K562 (cell line): ENCODE measurements around the gene ANK3. TPM values are rescaled to one million over a fixed set of nuclear protein-coding genes. Genes with fewer than 3 reads are reported as not detected.

Experiments
- HNRNPUL1 ChIP-seq: fragments of 200-400 bp; formaldehyde crosslinking; IDR thresholded peaks from 2 replicates; pipeline ENCODE4 v1.6.1; 2017; ENCODE audit warnings: low read length
- HSF4 ChIP-seq: fragments of 250-450 bp; sonication (Bioruptor Pico); IDR thresholded peaks from 2 replicates; pipeline ENCODE4 v2.1.2; 2022; ENCODE audit warnings: mild to moderate bottlenecking, moderate library complexity, borderline replicate concordance
- JUN ChIP-seq, 2 experiments: sonication (generic) in 1 of 2; formaldehyde crosslinking in 1 of 2; IDR thresholded peaks; 2 replicates each; pipeline versions ENCODE4 v1.6.1 to v1.8.0; 2012 to 2022; ENCODE audit warnings: borderline replicate concordance in 2 of 2, mild to moderate bottlenecking in 2 of 2, improper control_type of control experiment in 1 of 2, low read depth in 1 of 2, low read length in 1 of 2, missing genetic modification reagents in 1 of 2
- KDM1A ChIP-seq, 2 experiments: fragments of 450-650 bp; IDR thresholded peaks; 2 replicates each; pipeline ENCODE4 v1.6.1; 2016; ENCODE audit warnings: mild to moderate bottlenecking in 2 of 2
- MEF2D ChIP-seq: conservative IDR thresholded peaks from 2 replicates; pipeline ENCODE4 v1.6.1; 2016; ENCODE audit warnings: low read depth, missing genetic modification characterization, missing compliant biosample characterization
- PHTF2 ChIP-seq: fragments of 250-450 bp; sonication (Bioruptor Pico); IDR thresholded peaks from 2 replicates; pipeline ENCODE4 v1.5.0; 2021; ENCODE audit warnings: mild to moderate bottlenecking
- ZBTB8A ChIP-seq: fragments of 450-650 bp; IDR thresholded peaks from 2 replicates; pipeline ENCODE4 v1.6.1; 2018; ENCODE audit warnings: mild to moderate bottlenecking, moderate library complexity; ENCODE audit not compliant: partially characterized antibody
- ZKSCAN1 ChIP-seq: fragments of 150-350 bp; IDR thresholded peaks from 2 replicates; pipeline ENCODE4 v1.6.1; 2016; ENCODE audit warnings: low read depth, low read length
- ZNF212 ChIP-seq: fragments of 450-650 bp; formaldehyde crosslinking; IDR thresholded peaks from 2 replicates; pipeline ENCODE4 v1.4.0; 2020; ENCODE audit warnings: mild to moderate bottlenecking
- ZNF232 ChIP-seq: sonication (generic); formaldehyde crosslinking; IDR thresholded peaks from 2 replicates; pipeline ENCODE4 v1.8.0; 2022; ENCODE audit warnings: mild to moderate bottlenecking, missing genetic modification reagents
- ZNF77 ChIP-seq: fragments of 250-450 bp; sonication (Bioruptor Pico); IDR thresholded peaks from 2 replicates; pipeline ENCODE4 v1.5.0; 2020
- ZNF778 ChIP-seq: fragments of 450-650 bp; formaldehyde crosslinking; IDR thresholded peaks from 2 replicates; pipeline ENCODE4 v1.4.0; 2020; ENCODE audit warnings: mild to moderate bottlenecking, moderate library complexity
- polyA plus RNA-seq, 8 experiments: library from polyadenylated mRNA; depleted of rRNA in 4 of 8; stranded (reverse) in 5 of 8; unstranded in 3 of 8; fragments of >200 nt; fragmentation: Nextera tagmentation in 2 of 8; fragmentation: Illumina TruSeq in 1 of 8; extraction: Ambion mirVana in 2 of 8; extraction: Trizol in 1 of 8; gene quantifications; 2 replicates each; pipeline versions ENCODE4 v1.2.1 to v1.2.3, GENCODE V29; 2011 to 2014; ENCODE audit warnings: inconsistent platforms in 1 of 8, missing spikeins in 1 of 8
- total RNA-seq, 7 experiments: library from RNA; depleted of rRNA in 6 of 7; stranded (reverse); fragments of >200 nt in 6 of 7; fragmentation: Illumina TruSeq in 2 of 7; extraction: Trizol in 2 of 7; gene quantifications; 2 replicates each; pipeline versions ENCODE4 v1.2.1 to v1.2.3, GENCODE V29; 2011 to 2021; ENCODE audit warnings: low replicate concordance in 1 of 7
- TF ChIP-seq, protein P1 (sequence below), 2 experiments: fragments of 450-650 bp in 1 of 2; sonication (generic) in 1 of 2; formaldehyde crosslinking in 1 of 2; IDR thresholded peaks; 2 replicates each; pipeline versions ENCODE4 v1.7.1 to v1.9.0; 2016 to 2022; ENCODE audit warnings: inconsistent platforms in 1 of 2, mild to moderate bottlenecking in 1 of 2, missing genetic modification reagents in 1 of 2
- TF ChIP-seq, protein P2 (sequence below): fragments of 250-450 bp; sonication (Bioruptor Pico); IDR thresholded peaks from 2 replicates; pipeline ENCODE4 v1.4.0; 2020; ENCODE audit warnings: mild to moderate bottlenecking, moderate library complexity
- TF ChIP-seq, protein P3 (sequence below), 2 experiments: fragments of 450-650 bp in 1 of 2; sonication (generic) in 1 of 2; formaldehyde crosslinking; conservative IDR thresholded peaks; 2 replicates each; pipeline versions ENCODE4 v1.4.0 to v1.8.1; 2020 to 2022; ENCODE audit warnings: mild to moderate bottlenecking in 1 of 2, missing genetic modification reagents in 1 of 2

ANK3 gene
- total and polyA plus RNA-seq, 9 of the 15 experiments (the other 6 are each of a cell fraction or from before 2014, with no cell fraction given), result 10.0 to 32.3 (median 17.9) TPM

DNA sequence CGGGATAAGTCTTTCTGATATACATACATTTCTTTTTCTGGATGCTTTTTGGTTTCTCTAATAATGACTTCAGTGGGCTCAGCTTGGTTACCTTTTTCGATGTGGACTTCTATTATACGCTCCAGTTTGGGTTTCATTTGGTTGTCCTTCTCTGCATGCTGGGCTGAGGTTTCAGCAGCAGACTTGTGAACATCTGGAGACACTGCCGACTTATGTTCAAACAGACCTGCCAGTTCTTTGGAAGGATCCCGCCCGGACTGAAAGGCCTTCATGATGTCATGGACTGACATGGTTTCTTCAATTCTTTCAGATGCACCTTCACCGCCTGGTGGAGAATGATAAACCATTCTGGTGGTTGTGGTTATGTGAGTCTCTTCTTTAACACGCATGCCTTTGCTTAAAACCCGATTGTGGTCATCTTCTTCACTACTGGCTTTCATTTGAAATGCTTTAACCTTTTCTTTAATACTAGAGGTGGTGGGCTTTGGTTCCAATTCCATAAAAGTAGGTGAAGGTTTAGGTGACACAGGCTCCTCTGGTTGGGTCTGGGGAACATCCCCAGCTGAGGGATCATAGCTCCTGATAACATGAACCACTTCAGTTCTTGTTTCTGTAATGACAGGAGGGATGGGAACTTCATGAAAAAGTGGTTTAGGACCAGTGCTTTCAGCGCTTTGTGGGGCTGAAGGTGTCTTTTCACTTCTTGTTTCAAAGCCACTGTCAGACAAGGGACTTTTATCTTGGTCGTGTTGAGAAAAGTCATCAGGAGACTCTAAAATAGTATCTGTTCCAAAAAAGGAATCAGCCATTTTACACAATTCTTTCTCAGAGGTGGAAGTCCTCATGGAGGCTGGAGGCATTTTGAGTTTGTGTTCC lies 315.7 kb downstream of the ANK3 start (continued):
- TF ChIP-seq, protein P1, sequence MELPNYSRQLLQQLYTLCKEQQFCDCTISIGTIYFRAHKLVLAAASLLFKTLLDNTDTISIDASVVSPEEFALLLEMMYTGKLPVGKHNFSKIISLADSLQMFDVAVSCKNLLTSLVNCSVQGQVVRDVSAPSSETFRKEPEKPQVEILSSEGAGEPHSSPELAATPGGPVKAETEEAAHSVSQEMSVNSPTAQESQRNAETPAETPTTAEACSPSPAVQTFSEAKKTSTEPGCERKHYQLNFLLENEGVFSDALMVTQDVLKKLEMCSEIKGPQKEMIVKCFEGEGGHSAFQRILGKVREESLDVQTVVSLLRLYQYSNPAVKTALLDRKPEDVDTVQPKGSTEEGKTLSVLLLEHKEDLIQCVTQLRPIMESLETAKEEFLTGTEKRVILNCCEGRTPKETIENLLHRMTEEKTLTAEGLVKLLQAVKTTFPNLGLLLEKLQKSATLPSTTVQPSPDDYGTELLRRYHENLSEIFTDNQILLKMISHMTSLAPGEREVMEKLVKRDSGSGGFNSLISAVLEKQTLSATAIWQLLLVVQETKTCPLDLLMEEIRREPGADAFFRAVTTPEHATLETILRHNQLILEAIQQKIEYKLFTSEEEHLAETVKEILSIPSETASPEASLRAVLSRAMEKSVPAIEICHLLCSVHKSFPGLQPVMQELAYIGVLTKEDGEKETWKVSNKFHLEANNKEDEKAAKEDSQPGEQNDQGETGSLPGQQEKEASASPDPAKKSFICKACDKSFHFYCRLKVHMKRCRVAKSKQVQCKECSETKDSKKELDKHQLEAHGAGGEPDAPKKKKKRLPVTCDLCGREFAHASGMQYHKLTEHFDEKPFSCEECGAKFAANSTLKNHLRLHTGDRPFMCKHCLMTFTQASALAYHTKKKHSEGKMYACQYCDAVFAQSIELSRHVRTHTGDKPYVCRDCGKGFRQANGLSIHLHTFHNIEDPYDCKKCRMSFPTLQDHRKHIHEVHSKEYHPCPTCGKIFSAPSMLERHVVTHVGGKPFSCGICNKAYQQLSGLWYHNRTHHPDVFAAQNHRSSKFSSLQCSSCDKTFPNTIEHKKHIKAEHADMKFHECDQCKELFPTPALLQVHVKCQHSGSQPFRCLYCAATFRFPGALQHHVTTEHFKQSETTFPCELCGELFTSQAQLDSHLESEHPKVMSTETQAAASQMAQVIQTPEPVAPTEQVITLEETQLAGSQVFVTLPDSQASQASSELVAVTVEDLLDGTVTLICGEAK (IDR thresholded peaks at IDR 0.05), result no peak
- TF ChIP-seq, protein P1 (CRISPR knock-in tag; IDR thresholded peaks at IDR 0.05), result no peak
- TF ChIP-seq KDM1A (IDR thresholded peaks at IDR 0.05) (peak in 1 of 2 experiments; percentile 22; a peak in 1 of 4 replicates), ZBTB8A (no peak), MEF2D (tag) (no peak), ZNF212 (CRISPR knock-in tag) (no peak), HSF4 (CRISPR knock-in tag) (no peak), ZNF232 (CRISPR knock-in tag) (no peak), ZKSCAN1 (no peak), ZNF77 (CRISPR knock-in tag) (no peak), ZNF778 (CRISPR knock-in tag) (no peak), PHTF2 (CRISPR knock-in tag) (no peak), HNRNPUL1 (no peak), JUN (IDR thresholded peaks at IDR 0.05; ENCODE audit: borderline replicate concordance, low read depth, low read length) (peak; percentile 46; the same call in 1 of the 2 replicates), JUN (CRISPR knock-in tag; IDR thresholded peaks at IDR 0.05; ENCODE audit: borderline replicate concordance) (no peak)
- TF ChIP-seq, protein P2, sequence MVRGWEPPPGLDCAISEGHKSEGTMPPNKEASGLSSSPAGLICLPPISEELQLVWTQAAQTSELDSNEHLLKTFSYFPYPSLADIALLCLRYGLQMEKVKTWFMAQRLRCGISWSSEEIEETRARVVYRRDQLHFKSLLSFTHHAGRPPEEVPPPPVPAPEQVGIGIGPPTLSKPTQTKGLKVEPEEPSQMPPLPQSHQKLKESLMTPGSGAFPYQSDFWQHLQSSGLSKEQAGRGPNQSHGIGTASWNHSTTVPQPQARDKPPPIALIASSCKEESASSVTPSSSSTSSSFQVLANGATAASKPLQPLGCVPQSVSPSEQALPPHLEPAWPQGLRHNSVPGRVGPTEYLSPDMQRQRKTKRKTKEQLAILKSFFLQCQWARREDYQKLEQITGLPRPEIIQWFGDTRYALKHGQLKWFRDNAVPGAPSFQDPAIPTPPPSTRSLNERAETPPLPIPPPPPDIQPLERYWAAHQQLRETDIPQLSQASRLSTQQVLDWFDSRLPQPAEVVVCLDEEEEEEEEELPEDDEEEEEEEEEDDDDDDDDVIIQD, result no peak
- TF ChIP-seq, protein P3, sequence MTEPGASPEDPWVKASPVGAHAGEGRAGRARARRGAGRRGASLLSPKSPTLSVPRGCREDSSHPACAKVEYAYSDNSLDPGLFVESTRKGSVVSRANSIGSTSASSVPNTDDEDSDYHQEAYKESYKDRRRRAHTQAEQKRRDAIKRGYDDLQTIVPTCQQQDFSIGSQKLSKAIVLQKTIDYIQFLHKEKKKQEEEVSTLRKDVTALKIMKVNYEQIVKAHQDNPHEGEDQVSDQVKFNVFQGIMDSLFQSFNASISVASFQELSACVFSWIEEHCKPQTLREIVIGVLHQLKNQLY (CRISPR knock-in tag; conservative IDR thresholded peaks at IDR 0.05), result no peak
